Measurements from ENCODE around the gene NRXN2.

The NRXN2 gene

DNA sequence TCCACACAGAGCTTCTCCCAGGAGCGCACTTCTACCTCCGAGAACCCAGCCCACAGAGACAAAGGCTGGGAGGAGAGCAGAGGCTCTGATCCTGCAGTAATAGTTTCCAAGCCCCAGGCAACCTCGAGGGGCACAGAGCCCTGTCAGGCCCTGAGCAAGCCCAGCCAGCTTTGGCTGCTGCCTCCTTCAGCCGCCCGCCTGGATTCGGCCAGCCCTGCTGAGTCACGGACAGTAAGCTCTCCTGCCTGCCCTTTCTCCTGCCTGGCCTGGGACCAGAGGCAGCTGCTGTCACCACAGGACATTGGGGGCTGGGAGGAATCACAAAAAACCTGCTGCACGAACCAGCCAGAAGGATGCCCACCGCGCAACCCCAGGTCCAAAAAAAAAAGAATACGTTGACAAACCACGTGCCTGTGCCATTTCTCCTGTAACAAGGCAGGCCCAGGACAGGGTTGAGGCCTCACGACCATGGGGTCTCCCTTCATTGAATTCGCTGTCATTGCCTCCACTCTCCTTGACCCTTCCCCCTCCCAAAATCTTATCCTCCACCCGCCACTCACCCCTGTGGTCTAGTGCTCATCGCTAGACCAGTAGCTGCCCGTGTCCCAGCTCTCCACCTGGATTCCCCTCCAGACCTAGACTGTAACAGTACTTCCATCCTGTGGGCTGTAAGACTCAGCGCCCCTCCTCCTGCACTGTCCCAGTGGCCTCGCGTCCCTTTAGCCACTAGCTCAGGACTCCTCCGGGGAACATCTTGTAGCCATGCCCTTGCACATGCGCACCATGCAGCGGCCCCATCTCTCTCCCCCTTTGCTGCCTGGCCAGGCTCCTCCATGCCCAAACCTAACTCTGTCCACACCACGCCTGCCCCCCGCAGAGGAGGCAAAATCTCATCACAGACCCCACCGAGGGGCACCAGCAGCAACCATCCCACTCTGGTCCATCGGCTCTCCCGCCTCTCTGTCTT, 139.4 kb downstream of the NRXN2 start:
- TF ChIP-seq RAD21 (IDR thresholded peaks at IDR 0.05; ENCODE audit: low read depth): no peak
- no peak for TF ChIP-seq CREB1 (IDR thresholded peaks at IDR 0.05; ENCODE audit: low read depth)
- no peak for TF ChIP-seq TCF12 (IDR thresholded peaks at IDR 0.05; ENCODE audit: low read depth)
- TF ChIP-seq NFIC (IDR thresholded peaks at IDR 0.05): no peak
- no peak for TF ChIP-seq FOXM1 (IDR thresholded peaks at IDR 0.05; ENCODE audit: borderline replicate concordance, low read depth)
- no peak for TF ChIP-seq CEBPB (IDR thresholded peaks at IDR 0.05)
- TF ChIP-seq, protein P1, sequence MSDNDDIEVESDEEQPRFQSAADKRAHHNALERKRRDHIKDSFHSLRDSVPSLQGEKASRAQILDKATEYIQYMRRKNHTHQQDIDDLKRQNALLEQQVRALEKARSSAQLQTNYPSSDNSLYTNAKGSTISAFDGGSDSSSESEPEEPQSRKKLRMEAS (IDR thresholded peaks at IDR 0.05): no peak
- TF ChIP-seq EP300 (IDR thresholded peaks at IDR 0.05; ENCODE audit: borderline replicate concordance): no peak
- TF ChIP-seq EGR1 (IDR thresholded peaks at IDR 0.05): no peak
- no peak for TF ChIP-seq TEAD4 (IDR thresholded peaks at IDR 0.05)
- no peak for TF ChIP-seq ZBTB7A (IDR thresholded peaks at IDR 0.05; ENCODE audit: low read depth)
- TF ChIP-seq, protein P2, sequence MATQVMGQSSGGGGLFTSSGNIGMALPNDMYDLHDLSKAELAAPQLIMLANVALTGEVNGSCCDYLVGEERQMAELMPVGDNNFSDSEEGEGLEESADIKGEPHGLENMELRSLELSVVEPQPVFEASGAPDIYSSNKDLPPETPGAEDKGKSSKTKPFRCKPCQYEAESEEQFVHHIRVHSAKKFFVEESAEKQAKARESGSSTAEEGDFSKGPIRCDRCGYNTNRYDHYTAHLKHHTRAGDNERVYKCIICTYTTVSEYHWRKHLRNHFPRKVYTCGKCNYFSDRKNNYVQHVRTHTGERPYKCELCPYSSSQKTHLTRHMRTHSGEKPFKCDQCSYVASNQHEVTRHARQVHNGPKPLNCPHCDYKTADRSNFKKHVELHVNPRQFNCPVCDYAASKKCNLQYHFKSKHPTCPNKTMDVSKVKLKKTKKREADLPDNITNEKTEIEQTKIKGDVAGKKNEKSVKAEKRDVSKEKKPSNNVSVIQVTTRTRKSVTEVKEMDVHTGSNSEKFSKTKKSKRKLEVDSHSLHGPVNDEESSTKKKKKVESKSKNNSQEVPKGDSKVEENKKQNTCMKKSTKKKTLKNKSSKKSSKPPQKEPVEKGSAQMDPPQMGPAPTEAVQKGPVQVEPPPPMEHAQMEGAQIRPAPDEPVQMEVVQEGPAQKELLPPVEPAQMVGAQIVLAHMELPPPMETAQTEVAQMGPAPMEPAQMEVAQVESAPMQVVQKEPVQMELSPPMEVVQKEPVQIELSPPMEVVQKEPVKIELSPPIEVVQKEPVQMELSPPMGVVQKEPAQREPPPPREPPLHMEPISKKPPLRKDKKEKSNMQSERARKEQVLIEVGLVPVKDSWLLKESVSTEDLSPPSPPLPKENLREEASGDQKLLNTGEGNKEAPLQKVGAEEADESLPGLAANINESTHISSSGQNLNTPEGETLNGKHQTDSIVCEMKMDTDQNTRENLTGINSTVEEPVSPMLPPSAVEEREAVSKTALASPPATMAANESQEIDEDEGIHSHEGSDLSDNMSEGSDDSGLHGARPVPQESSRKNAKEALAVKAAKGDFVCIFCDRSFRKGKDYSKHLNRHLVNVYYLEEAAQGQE (IDR thresholded peaks at IDR 0.05; ENCODE audit: low read depth): no peak
- TF ChIP-seq, protein P3, sequence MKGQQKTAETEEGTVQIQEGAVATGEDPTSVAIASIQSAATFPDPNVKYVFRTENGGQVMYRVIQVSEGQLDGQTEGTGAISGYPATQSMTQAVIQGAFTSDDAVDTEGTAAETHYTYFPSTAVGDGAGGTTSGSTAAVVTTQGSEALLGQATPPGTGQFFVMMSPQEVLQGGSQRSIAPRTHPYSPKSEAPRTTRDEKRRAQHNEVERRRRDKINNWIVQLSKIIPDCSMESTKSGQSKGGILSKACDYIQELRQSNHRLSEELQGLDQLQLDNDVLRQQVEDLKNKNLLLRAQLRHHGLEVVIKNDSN (IDR thresholded peaks at IDR 0.05): no peak
- no peak for TF ChIP-seq TAF1 (IDR thresholded peaks at IDR 0.05; ENCODE audit: low read depth)
- no peak for TF ChIP-seq YY1 (IDR thresholded peaks at IDR 0.05; ENCODE audit: low read depth)

DNA sequence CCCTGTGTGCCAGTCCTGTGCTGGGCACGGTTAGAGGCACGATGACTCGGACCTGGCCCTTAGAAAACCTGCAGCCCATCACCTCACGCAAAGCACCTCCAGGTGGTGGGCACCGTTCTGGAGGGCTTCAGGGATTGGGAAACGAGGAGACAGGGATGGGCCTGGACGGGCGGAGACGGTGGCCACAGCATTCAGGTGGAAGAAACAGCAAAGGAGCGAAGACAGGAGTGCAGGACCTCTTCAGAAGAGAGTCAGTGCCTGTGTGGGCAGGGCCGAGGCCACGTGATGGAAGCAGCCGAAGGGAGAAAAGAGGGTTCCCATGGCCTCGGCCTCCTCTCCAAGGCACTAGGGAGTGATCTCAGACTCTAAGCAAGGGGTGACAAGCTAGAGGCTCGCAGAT, 140.1 kb downstream of the NRXN2 start:
- TF ChIP-seq ZBTB7A (IDR thresholded peaks at IDR 0.05; ENCODE audit: low read depth) (no peak), TAF1 (IDR thresholded peaks at IDR 0.05; ENCODE audit: low read depth) (no peak), RAD21 (IDR thresholded peaks at IDR 0.05; ENCODE audit: low read depth) (no peak), EGR1 (IDR thresholded peaks at IDR 0.05) (no peak), FOXM1 (IDR thresholded peaks at IDR 0.05; ENCODE audit: borderline replicate concordance, low read depth) (no peak), YY1 (IDR thresholded peaks at IDR 0.05; ENCODE audit: low read depth) (no peak), TEAD4 (IDR thresholded peaks at IDR 0.05) (no peak)
- TF ChIP-seq, protein P2 (IDR thresholded peaks at IDR 0.05; ENCODE audit: low read depth): no peak

DNA sequence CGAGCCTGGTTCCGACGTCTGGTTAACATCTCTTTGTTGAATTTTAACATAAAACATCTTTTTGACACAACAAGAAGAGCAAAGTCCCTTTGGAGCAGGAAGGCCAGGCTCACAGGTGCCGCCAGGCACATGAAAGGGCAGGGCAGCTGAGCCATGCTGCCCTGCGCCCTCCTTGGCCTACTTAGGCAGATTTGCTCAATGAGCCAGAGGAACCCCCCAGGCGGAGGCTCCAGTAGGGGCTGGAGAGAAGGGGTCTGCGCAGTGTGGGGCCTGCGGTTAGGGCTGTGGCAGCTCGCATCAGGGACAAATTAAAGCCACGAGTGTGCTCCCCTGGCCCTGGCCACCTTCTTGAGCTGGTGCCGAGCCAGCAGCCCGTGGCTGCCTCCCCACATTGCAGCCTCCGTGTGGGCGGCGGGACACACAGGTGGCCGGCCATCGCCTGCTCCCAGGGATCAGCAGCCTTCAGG, 141.9 kb downstream of the NRXN2 start:
- no peak for TF ChIP-seq FOXM1 (IDR thresholded peaks at IDR 0.05; ENCODE audit: borderline replicate concordance, low read depth)
- TF ChIP-seq TEAD4 (IDR thresholded peaks at IDR 0.05): no peak
- TF ChIP-seq YY1 (IDR thresholded peaks at IDR 0.05; ENCODE audit: low read depth): no peak
- TF ChIP-seq TAF1 (IDR thresholded peaks at IDR 0.05; ENCODE audit: low read depth): no peak
- no peak for TF ChIP-seq EGR1 (IDR thresholded peaks at IDR 0.05)
- no peak for TF ChIP-seq EP300 (IDR thresholded peaks at IDR 0.05; ENCODE audit: borderline replicate concordance)
- TF ChIP-seq CEBPB (IDR thresholded peaks at IDR 0.05): no peak

DNA sequence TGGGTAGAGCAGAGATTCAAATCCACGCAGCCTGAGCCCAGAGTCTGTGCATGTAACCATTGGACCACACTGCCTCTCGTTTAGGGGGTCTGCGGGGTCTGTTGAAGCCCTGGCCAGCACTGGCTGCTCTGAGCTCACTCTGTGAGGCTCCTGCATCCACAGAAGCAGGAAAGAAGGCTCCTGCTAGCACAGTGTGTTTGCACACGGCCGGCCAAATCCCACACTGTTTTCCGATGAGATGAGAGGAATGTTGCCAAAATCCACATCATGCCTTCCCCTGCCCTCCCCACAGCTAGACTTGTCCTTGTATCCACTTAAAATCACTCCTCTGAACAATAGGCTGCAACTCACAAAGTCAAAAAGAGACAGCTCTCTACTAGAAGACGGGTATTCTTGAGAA, 142.6 kb downstream of the NRXN2 start:
- TF ChIP-seq TCF12 (IDR thresholded peaks at IDR 0.05; ENCODE audit: low read depth): no peak
- TF ChIP-seq EP300 (IDR thresholded peaks at IDR 0.05; ENCODE audit: borderline replicate concordance): no peak
- no peak for TF ChIP-seq NFIC (IDR thresholded peaks at IDR 0.05)
- TF ChIP-seq EGR1 (IDR thresholded peaks at IDR 0.05): no peak
- TF ChIP-seq, protein P3 (IDR thresholded peaks at IDR 0.05): no peak
- TF ChIP-seq TAF1 (IDR thresholded peaks at IDR 0.05; ENCODE audit: low read depth): no peak
- TF ChIP-seq YY1 (IDR thresholded peaks at IDR 0.05; ENCODE audit: low read depth): no peak
- no peak for TF ChIP-seq FOXM1 (IDR thresholded peaks at IDR 0.05; ENCODE audit: borderline replicate concordance, low read depth)
- TF ChIP-seq ZBTB7A (IDR thresholded peaks at IDR 0.05; ENCODE audit: low read depth): no peak
- no peak for TF ChIP-seq CREB1 (IDR thresholded peaks at IDR 0.05; ENCODE audit: low read depth)
- TF ChIP-seq, protein P2 (IDR thresholded peaks at IDR 0.05; ENCODE audit: low read depth): no peak
- TF ChIP-seq, protein P1 (IDR thresholded peaks at IDR 0.05): no peak
- no peak for TF ChIP-seq RAD21 (IDR thresholded peaks at IDR 0.05; ENCODE audit: low read depth)
- no peak for TF ChIP-seq TEAD4 (IDR thresholded peaks at IDR 0.05)
- no peak for TF ChIP-seq CEBPB (IDR thresholded peaks at IDR 0.05)

All from Ishikawa (cell line).